Activated CD8-positive, alpha-beta T cell treated with anti-CD3 and anti-CD28 coated beads for 36 hours (primary cell): ENCODE data around the gene PAF1. TPM values are rescaled to one million over a fixed set of nuclear protein-coding genes. Genes with fewer than 3 reads are reported as not detected.
"Not testable (repeated sequence)": the region's sequence is repeated elsewhere in the genome, so short reads cannot be mapped to it uniquely, and the experiment has no call there.

Experiments used
- ATAC-seq: fragments of 200-7000 bp; cut with Tn5 transposase; one replicate; pipeline ENCODE4 v1.10.0; 2021; ENCODE audit warnings: mild to moderate bottlenecking, moderate library complexity
- CTCF ChIA-PET: fragments of 350-600 bp; sonication (Branson Sonifier 250); formaldehyde crosslinking; loops from one replicate; lab custom pipeline; 2021; ENCODE audit warnings: antibody characterized with exemption; lab: Charles Lee
- POLR2A ChIA-PET: fragments of 350-600 bp; sonication (Branson Sonifier 250); formaldehyde crosslinking; loops from one replicate; lab custom pipeline; 2021; ENCODE audit warnings: antibody characterized with exemption; lab: Charles Lee
- DNase-seq: peaks from one replicate; pipeline ENCODE4 v3.0.0-alpha.2; 2020
- H3K27ac Mint-ChIP-seq: one replicate; pipeline ENCODE4 v1.8.0; 2021; ENCODE audit warnings: mild to moderate bottlenecking, mixed read lengths
- H3K27me3 Mint-ChIP-seq: one replicate; pipeline ENCODE4 v1.8.0; 2021; ENCODE audit warnings: mixed read lengths
- H3K36me3 Mint-ChIP-seq: one replicate; pipeline ENCODE4 v1.8.0; 2021; ENCODE audit warnings: low read depth, mixed read lengths
- H3K4me1 Mint-ChIP-seq: one replicate; pipeline ENCODE4 v1.8.0; 2021; ENCODE audit warnings: low read depth, mixed read lengths
- H3K4me3 Mint-ChIP-seq: one replicate; pipeline ENCODE4 v1.8.0; 2021; ENCODE audit warnings: mild to moderate bottlenecking, moderate library complexity, mixed read lengths
- H3K9me3 Mint-ChIP-seq: one replicate; pipeline ENCODE4 v1.8.0; 2021; ENCODE audit warnings: mixed read lengths
- CTCF ChIP-seq: fragments of 200-600 bp; IDR thresholded peaks from one replicate; pipeline ENCODE4 v1.8.0; 2022; ENCODE audit warnings: antibody characterized with exemption, mild to moderate bottlenecking
- intact Hi-C: fragments of 100-400 bp; cut with micrococcal nuclease; formaldehyde crosslinking; loops from one replicate; pipeline ENCODE4 v1.10.0; 2022
- total RNA-seq, 2 experiments: library from RNA; stranded (reverse); gene quantifications; one replicate each; pipeline ENCODE4 v1.2.3, GENCODE V29; 2021

The PAF1 gene
- total RNA-seq, 2 experiments from 2014 or later = 35.5 to 36.5 TPM

- Mint-ChIP-seq H3K4me1 (no peaks in the 10 kb centered on the region), H3K9me3 (no peaks in the 10 kb centered on the region), H3K27me3 (no peaks in the 10 kb centered on the region), H3K27ac (peak overlapping the region; percentile 50), H3K4me3 (no peak overlapping the region), H3K36me3 (peaks cover 10% of the 10 kb centered on the region)
- POLR2A ChIA-PET = interaction anchor here (0.7 to 1.8 kb wide), 3 partner anchors 10 to 159 kb away, joined by 3 to 6 read pairs (median 4); partner anchors contain the start of genes MED29 and PAF1
- ATAC-seq (no peak), DNase-seq (no peak)
- CTCF ChIA-PET = no interaction called here
- intact Hi-C loops = no loop called here
- TF ChIP-seq CTCF = no peak
Observed at GRCh38 chr19:39380521-39381502, 10.1 kb downstream of the PAF1 start.

- ChIA-PET CTCF (no interaction called here), POLR2A (interaction anchor here (0.7 to 1.8 kb wide), 2 partner anchors 11 to 160 kb away, joined by 3 to 4 read pairs; partner anchors contain the start of genes MED29 and PAF1)
- peaks cover 11% of the 10 kb centered on the region for H3K36me3 Mint-ChIP-seq
- TF ChIP-seq CTCF = no peak
- ATAC-seq (no peak), DNase-seq (no peak)
- no peak overlapping the region for H3K4me3 Mint-ChIP-seq
- no peaks in the 10 kb centered on the region for H3K9me3 Mint-ChIP-seq
- no peaks in the 10 kb centered on the region for H3K4me1 Mint-ChIP-seq
- H3K27ac Mint-ChIP-seq = no peak overlapping the region
- no peaks in the 10 kb centered on the region for H3K27me3 Mint-ChIP-seq
- intact Hi-C loops = no loop called here
Observed at GRCh38 chr19:39379865-39380396, 11.0 kb downstream of the PAF1 start.

GRCh38 chr19:39379366-39379765 lies 11.5 kb downstream of the PAF1 start:
- POLR2A ChIA-PET = interaction anchor here (1.8 kb wide), 1 partner anchor 12 kb away, joined by 4 read pairs; the partner anchor contains the start of genes MED29 and PAF1
- H3K27me3 Mint-ChIP-seq, H3K27ac Mint-ChIP-seq, ATAC-seq, CTCF ChIA-PET, H3K4me3 Mint-ChIP-seq, H3K9me3 Mint-ChIP-seq, DNase-seq, intact Hi-C loops, H3K4me1 Mint-ChIP-seq: not testable (repeated sequence)
- H3K36me3 Mint-ChIP-seq = peaks cover 14% of the 10 kb centered on the region

- ChIA-PET CTCF (interaction anchor here (0.6 to 0.8 kb wide), 2 partner anchors 20 to 1096 kb away, joined by 3 read pairs; no protein-coding TSS in a partner anchor), POLR2A (interaction anchor here (1.5 kb wide), 1 partner anchor 14 kb away, joined by 8 read pairs; the partner anchor contains the start of genes MED29 and PAF1)
- intact Hi-C loops = no loop called here
- DNase-seq = no peak
- H3K9me3 Mint-ChIP-seq = no peaks in the 10 kb centered on the region
- TF ChIP-seq CTCF = no peak
- ATAC-seq = no peak
- H3K4me3 Mint-ChIP-seq = no peak overlapping the region
- H3K4me1 Mint-ChIP-seq = no peaks in the 10 kb centered on the region
- peaks cover 15% of the 10 kb centered on the region for H3K36me3 Mint-ChIP-seq
- no peaks in the 10 kb centered on the region for H3K27me3 Mint-ChIP-seq
- no peak overlapping the region for H3K27ac Mint-ChIP-seq
Observed at GRCh38 chr19:39377373-39378362, 13.2 kb downstream of the PAF1 start.

GRCh38 chr19:39375929-39376328 lies 15.0 kb downstream of the PAF1 start:
- ChIA-PET CTCF (no interaction called here), POLR2A (interaction anchor here (1.3 kb wide), 1 partner anchor 16 kb away, joined by 5 read pairs; the partner anchor contains the start of genes MED29 and PAF1)
- intact Hi-C loops = no loop called here
- TF ChIP-seq CTCF = no peak
- DNase-seq (no peak), ATAC-seq (no peak)
- Mint-ChIP-seq H3K36me3 (peaks cover 19% of the 10 kb centered on the region), H3K4me3 (no peak overlapping the region), H3K27me3 (no peaks in the 10 kb centered on the region), H3K4me1 (no peaks in the 10 kb centered on the region), H3K27ac (no peak overlapping the region), H3K9me3 (no peaks in the 10 kb centered on the region)
